Kidney capillary endothelial cell (primary cell): Measurements from ENCODE around the gene ZNF469.
"Not testable (repeated sequence)": the region's sequence is repeated elsewhere in the genome, so short reads cannot be mapped to it uniquely, and the experiment has no call there.

Experiments used
- DNase-seq: peaks from one replicate; pipeline ENCODE4 v3.0.0-alpha.2; 2018; ENCODE audit warnings: low spot score

Gene ZNF469

GRCh38 chr16:88410297-88410968 lies 27.7 kb downstream of the ZNF469 start:
- DNase-seq, result not testable (repeated sequence)

- no peak for DNase-seq
Observed at GRCh38 chr16:88411951-88412576, 29.3 kb downstream of the ZNF469 start.

- no peak for DNase-seq
Observed at GRCh38 chr16:88412766-88413165, 30.0 kb downstream of the ZNF469 start.

GRCh38 chr16:88413231-88413630 lies 30.5 kb downstream of the ZNF469 start:
- no peak for DNase-seq

GRCh38 chr16:88413631-88414030 lies 30.9 kb downstream of the ZNF469 start:
- no peak for DNase-seq

- DNase-seq, result no peak
Observed at GRCh38 chr16:88414521-88415380, 32.0 kb downstream of the ZNF469 start.

GRCh38 chr16:88415381-88415705 lies 32.6 kb downstream of the ZNF469 start:
- DNase-seq, result no peak

GRCh38 chr16:88415713-88416323 lies 33.1 kb downstream of the ZNF469 start:
- DNase-seq, result no peak

GRCh38 chr16:88416686-88417085 lies 33.9 kb downstream of the ZNF469 start:
- DNase-seq, result no peak

GRCh38 chr16:88417684-88418476 lies 35.1 kb downstream of the ZNF469 start:
- no peak for DNase-seq

GRCh38 chr16:88418869-88419268 lies 36.1 kb downstream of the ZNF469 start:
- no peak for DNase-seq

GRCh38 chr16:88419790-88420189 lies 37.0 kb downstream of the ZNF469 start:
- DNase-seq, result no peak

- no peak for DNase-seq
Observed at GRCh38 chr16:88420496-88420895, 37.7 kb downstream of the ZNF469 start.

- no peak for DNase-seq
Observed at GRCh38 chr16:88421301-88421700, 38.5 kb downstream of the ZNF469 start.

- DNase-seq, result no peak
Observed at GRCh38 chr16:88421871-88422433, 39.2 kb downstream of the ZNF469 start.

- DNase-seq, result no peak
Observed at GRCh38 chr16:88422733-88423447, 40.1 kb downstream of the ZNF469 start.

GRCh38 chr16:88423448-88423850 lies 40.7 kb downstream of the ZNF469 start:
- no peak for DNase-seq

- no peak for DNase-seq
Observed at GRCh38 chr16:88424587-88425235, 42.0 kb downstream of the ZNF469 start.

- DNase-seq, result no peak
Observed at GRCh38 chr16:88426018-88426417, 43.3 kb downstream of the ZNF469 start.

GRCh38 chr16:88427376-88427775 lies 44.6 kb downstream of the ZNF469 start:
- DNase-seq, result no peak
